Putamen (tissue), 1 donor: ENCODE results near the gene HPRT1.
"Not testable (repeated sequence)": the region's sequence is repeated elsewhere in the genome, so short reads cannot be mapped to it uniquely, and the experiment has no call there.

ENCODE experiments used
- DNase-seq: peaks from one replicate; pipeline ENCODE4 v3.0.0-alpha.2; 2016; ENCODE audit warnings: low spot score

The HPRT1 gene, protein sequence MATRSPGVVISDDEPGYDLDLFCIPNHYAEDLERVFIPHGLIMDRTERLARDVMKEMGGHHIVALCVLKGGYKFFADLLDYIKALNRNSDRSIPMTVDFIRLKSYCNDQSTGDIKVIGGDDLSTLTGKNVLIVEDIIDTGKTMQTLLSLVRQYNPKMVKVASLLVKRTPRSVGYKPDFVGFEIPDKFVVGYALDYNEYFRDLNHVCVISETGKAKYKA

DNA sequence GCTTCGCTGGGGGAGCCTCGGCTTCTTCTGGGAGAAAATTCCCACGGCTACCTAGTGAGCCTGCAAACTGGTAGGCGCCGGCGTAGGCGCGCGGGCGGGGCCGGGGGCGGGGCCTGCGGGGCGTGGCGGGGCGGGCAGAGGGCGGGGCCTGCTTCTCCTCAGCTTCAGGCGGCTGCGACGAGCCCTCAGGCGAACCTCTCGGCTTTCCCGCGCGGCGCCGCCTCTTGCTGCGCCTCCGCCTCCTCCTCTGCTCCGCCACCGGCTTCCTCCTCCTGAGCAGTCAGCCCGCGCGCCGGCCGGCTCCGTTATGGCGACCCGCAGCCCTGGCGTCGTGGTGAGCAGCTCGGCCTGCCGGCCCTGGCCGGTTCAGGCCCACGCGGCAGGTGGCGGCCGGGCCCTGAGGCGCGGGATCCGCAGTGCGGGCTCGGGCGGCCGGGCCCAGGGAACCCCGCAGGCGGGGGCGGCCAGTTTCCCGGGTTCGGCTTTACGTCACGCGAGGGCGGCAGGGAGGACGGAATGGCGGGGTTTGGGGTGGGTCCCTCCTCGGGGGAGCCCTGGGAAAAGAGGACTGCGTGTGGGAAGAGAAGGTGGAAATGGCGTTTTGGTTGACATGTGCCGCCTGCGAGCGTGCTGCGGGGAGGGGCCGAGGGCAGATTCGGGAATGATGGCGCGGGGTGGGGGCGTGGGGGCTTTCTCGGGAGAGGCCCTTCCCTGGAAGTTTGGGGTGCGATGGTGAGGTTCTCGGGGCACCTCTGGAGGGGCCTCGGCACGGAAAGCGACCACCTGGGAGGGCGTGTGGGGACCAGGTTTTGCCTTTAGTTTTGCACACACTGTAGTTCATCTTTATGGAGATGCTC is at the start of gene HPRT1:
HPRT1 (plus strand) TSS at position 161 of the 857 bp plus-strand sequence; CDS start at position 308, 147 bp downstream.
- DNase-seq: peak; percentile 71

DNA sequence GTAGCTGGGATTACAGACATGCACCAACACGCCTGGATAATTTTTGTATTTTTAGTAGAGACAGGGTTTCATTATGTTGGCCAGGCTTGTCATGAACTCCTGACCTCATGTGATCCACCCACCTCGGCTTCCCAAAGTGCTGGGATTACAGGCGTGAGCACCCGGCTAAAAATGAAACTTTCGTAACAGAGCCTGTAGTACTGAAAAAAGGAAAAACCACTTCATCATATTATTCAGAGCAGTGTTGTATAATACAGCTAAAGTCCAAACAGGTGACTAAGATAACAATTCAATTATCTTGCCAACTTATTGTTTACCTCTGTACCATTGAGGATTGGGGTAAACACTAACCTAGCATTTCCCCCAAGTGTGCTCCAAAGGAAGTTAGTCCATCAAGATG is 43.9 kb upstream of the HPRT1 start:
- no peak for DNase-seq

DNA sequence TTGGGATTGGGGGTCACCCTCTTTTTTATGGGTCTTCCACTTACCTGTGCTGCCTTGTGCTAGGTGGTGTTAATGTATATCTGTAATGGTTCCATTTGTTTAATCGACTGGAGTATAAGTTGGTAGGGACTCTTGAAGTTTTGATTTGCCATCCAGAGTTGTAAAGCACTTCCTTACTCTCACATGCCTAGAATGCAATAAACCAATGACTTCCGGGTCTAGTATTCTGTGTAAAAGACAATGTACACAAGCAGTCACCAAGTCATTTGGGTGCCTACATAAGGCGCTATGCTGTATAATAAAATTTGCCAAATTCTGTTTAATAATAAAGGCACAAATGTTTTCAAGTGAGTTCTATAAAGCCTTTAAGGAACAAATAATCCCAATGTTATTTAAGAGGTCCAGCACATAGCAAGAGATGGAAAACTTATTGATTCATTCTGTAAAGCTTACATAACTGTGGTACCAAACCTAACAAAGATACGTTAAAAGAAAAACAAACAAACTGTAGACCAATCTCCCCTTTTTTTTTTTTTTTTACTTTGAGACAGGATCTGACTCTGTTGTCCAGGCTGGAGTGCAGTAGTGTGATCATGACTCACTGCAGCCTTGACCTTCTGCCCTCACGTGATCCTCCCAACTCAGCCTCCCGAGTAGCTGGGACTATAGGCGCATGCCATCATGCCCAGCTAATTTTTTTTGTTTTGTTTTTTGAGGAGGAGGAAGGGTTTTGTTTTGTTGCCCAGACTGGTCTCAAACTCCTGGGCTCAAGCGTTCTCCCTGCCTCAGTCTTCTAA is 41.5 kb upstream of the HPRT1 start:
- no peak for DNase-seq

DNA sequence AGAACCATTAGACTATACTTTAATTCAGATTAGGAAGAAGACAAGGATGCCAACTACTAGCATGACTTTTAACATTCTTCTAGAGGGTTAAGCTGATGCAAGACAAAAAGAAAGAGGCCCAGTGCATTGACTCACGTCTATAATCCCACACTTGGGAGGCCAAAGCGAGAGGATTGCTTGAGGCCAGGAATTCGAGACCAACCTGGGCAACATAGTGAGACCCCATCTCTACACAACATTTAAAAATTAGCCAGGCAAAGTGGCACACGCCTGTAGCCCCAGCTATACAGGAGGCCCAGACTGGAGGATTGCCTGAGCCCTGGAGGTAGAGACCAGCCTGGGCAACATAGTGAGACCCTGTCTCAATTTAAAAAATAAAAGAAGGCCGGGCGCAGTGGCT is 40.2 kb upstream of the HPRT1 start:
- no peak for DNase-seq

DNA sequence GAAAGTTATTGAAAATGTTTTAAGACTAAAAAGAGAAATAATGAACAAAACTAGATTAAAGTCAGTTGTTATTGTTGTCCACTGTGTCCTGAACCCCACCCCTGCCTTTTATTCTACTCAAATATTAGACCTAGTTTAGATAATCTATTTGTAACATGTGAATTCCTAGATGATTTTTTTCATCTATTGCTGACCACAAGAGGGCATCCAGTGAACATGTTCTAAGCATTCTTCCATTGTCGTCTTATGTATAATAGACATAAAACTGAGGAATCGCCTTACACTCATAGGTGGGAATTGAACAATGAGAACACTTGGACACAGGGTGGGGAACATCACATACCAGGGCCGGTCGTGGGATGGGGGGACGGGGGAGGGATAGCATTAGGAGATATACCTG is 36.4 kb upstream of the HPRT1 start:
- no peak for DNase-seq

DNA sequence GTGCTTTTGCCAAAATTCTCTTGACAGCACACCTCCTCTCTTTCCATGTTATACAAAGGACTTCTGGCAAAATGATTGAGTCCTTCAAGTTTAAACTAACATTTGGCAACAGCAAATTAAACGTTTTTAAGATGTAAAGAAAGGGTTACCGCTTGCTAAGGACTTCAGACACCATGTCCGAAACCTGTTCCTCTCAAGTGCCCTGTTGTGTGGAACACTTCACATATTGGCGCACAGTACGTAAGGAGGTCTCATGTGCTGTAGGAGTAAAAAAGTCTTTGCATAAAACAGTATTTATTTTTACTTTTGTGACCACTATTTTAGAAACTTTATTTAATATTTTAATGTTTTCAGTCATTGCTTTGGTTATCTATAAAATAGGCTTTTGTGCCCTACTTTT is 33.7 kb upstream of the HPRT1 start:
- DNase-seq: no peak

DNA sequence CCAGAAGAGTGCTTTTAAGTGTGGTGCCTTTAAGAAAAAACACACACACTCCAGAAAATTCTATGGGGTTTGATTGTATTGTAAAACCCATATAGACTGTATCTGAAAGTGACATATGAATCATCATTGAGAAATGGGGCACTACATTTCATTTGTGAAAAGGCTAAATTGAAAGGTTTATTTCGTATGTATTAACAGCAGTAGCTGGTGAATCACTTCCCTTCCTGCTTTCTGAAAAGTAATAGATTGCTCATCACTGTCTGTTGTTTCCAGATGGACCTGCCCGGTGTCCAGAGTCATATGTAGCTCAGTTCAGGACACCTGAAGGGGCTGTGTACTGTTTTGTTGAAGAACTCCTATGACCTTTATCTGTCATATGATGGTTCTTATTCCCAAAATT is 28.1 kb upstream of the HPRT1 start:
- no peak for DNase-seq

DNA sequence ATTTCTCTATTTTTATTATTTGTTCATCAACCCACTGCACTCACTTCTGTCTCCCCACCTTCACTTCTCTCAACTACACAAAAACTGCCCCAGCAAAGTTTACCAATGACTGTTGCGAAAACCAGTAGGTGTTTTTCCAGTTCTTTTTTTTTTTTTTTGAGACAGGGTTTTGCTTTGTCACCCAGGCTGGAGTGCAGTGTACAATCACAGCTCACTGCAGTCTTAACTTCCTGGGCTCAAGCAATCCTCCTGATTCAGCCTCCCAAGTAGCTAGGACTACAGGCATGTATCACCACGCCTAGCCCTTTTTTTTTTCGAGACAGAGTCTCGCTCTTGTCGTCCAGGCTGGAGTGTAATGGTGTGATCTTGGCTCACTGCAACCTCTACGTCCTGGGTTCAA is 24.1 kb upstream of the HPRT1 start:
- no peak for DNase-seq

DNA sequence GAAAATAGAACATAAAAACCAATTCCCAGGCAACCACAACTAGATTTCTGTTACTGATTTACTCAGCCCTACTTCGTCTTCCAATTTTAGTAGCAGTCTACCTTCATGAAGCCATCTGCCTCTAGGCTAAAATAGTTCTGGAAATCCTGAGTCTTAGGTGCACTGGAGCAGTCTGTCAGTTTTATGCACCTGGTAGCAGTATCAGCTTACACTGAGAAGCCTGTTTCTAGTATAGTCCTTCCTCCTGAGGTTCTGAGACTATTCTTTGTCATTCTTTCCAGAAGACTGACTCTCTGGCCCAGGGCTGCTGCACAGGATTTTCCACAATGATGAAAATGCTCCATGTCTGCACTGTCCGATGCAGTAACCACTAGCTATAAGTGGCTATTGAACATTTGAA is 16.9 kb upstream of the HPRT1 start:
- no peak for DNase-seq

DNA sequence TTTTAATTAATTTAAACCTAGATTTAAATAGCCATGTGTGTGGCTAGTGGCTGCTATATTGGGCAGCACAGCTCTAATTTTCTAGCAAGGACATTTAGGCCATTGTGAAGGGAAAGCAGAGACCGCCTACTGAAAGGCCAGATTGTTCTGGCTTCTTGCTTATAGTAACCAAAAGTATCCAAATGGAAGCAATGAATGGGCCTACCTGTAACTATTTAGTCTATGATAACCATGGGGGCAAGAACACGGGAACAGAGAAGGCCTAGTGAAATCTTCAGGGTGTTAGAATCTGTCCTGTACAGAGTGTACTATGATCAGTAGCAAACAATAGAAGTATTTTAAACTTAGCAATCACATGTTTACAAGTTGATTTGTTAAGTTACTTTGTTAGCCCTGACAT is 16.5 kb upstream of the HPRT1 start:
- DNase-seq: no peak

DNA sequence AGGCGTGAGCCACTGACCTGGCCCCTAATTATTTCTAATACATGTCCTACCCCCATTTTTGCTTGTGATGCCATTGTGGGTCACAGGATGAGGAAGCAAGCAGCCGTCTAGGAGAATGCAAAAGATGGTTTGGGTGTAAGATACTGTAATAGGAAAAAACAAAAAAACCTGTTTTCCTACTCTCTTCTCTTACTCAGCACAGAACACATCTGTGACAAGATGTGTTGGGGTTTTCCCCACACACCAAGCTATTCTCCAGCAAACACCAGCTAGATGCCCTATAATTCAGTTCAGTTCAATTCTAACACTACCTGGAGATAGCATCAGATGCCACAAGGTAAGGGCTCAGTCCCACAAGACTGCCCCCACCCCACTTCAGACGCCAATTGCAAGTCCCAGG is 15.3 kb upstream of the HPRT1 start:
- DNase-seq: no peak

DNA sequence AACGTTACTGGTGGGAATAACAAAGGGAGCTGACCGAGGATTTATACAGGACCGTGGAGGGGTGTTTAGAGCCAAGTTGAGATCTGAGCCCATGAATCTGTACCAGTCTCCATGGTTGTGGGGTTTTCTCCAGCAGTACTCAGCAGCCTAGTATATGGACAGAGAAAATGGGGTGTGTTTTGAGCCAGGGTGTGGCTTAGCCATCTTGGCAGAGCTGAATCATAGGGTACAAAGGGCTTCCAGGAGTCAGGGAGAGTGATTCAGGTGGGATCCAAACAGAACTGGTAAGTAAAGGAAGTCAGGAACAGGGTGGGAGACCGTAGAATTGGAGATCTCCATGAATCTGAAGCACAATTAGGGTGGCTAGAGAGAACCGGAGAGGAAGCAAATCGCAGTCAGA is 7.4 kb upstream of the HPRT1 start:
- DNase-seq: no peak

DNA sequence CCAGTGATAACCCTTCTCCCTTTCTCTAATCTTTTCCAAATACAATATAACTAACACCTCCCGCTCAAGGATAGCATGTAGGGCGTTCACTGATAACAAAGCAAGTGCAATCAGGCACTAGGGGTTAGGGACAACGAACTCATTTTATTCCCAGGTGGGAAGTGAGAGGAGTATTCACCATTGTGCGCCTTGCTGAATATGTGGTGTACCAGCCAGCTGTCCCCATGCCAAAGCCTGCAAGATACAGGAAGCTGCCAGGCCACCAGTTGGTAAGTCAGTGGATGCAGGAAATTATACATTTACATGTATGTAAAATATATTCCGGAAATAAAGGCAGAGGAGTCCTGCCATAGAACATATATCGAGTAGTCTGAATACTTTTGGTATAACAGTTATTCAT is 6.3 kb upstream of the HPRT1 start:
- no peak for DNase-seq

DNA sequence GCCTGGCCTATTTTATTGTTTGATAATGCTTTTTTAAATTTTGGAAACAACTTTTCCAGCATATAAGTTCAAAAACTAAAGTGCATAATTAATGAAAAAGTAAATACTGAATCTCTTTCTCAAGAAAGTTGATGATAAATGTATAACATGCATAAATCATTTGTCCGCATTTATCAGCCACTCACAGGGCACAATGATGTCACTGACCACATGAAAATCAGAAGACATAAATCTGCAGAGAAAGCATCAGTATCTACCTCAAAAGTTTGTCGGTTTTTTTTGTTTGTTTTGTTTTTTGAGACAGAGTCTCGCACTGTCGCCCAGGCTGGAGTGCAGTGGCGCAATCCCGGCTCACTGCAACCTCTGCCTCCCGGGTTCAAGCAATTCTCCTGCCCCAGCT is 5.5 kb upstream of the HPRT1 start:
- DNase-seq: no peak

DNA sequence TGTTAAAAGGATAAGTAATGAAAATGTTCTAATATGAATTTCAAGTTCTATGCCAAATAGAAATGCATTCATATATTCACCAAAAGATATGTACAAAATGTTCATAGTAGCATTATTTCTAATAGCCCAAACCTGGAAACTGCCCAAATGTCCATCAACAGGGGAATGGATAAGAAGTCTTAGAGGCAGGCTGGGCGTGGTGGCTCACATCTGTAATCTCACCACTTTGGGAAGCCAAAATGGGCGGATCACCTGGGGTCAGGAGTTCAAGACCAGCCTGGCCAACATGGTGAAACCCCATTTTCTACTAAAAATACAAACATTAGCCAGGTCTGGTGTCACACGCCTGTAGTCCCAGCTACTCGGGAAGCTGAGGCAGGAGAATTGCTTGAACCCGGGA is 2.3 kb upstream of the HPRT1 start:
- DNase-seq: no peak

DNA sequence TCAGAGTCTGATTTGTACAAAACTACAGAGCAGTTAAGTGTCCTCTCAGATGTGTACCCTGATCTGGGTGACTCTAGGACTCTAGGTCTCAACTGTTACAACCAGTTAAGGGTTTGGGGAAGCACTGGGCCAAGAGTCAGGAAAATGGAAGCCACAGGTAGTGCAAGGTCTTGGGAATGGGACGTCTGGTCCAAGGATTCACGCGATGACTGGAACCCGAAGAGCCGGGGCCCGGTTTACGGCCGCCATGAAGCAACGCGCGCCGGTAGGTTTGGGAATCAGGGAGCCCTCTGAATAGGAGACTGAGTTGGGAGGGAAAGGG is 321 bp upstream of the HPRT1 start:
- DNase-seq: no peak

DNA sequence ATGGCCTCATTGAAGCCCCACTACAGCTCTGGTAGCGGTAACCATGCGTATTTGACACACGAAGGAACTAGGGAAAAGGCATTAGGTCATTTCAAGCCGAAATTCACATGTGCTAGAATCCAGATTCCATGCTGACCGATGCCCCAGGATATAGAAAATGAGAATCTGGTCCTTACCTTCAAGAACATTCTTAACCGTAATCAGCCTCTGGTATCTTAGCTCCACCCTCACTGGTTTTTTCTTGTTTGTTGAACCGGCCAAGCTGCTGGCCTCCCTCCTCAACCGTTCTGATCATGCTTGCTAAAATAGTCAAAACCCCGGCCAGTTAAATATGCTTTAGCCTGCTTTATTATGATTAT is 876 bp downstream of the HPRT1 start:
- DNase-seq: no peak

DNA sequence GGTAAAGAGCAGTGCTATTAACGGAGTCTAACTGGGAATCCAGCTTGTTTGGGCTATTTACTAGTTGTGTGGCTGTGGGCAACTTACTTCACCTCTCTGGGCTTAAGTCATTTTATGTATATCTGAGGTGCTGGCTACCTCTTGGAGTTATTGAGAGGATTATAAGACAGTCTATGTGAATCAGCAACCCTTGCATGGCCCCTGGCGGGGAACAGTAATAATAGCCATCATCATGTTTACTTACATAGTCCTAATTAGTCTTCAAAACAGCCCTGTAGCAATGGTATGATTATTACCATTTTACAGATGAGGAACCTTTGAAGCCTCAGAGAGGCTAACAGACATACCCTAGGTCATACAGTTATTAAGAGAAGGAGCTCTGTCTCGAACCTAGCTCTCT is 1.5 kb downstream of the HPRT1 start:
- DNase-seq: no peak

DNA sequence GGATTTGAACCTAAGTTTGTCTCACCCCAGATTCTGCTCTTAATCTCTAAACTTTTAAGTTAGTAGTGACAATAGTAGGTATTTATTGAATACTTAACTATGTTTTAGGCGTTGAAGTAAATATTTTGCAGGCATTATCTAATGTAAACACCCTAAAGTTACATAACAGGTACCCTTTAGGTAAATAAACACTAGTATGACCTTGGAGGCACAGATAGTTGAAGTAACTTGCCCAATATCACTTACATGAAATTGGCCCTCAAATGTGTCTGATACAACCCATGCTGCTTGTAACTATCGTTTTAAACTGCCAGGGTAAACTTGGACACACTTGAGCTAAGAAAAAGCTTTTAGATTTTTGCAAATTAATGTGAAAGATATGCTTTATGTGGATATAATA is 3.0 kb downstream of the HPRT1 start:
- DNase-seq: no peak

DNA sequence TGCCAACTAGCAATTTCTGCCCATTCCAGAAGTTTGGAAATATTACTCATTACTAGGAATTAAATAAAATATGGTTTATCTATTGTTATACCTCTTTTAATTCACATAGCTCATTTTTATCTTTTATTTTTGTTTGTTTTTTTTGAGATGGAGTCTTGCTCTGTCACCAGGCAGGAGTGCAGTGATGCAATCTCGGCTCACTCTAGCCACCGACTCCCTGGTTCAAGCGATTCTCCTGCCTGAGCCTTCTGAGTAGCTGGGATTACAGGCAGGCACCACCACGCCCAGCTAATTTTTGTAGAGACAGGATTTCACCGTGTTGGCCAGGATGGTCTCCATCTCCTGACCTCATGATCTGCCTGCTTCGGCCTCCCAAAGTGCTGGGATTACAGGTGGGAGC is 4.5 kb downstream of the HPRT1 start:
- not testable (repeated sequence) for DNase-seq

DNA sequence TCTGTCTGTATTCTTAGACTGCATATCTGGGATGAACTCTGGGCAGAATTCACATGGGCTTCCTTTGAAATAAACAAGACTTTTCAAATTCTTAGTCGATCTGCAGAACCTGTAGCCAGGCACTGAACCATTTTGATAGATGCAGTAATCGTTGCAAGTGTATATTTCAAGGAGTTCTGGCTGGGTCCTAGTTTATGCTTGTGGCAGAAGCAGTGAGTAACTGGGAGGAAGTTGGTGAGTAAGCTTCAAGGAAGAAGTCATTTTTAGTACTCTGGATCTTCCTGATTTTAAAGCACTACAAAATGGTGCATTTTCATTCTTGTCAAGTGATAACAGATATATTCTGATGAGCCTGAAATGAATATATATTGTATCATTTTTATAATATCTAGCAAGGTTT is 9.5 kb downstream of the HPRT1 start:
- no peak for DNase-seq

DNA sequence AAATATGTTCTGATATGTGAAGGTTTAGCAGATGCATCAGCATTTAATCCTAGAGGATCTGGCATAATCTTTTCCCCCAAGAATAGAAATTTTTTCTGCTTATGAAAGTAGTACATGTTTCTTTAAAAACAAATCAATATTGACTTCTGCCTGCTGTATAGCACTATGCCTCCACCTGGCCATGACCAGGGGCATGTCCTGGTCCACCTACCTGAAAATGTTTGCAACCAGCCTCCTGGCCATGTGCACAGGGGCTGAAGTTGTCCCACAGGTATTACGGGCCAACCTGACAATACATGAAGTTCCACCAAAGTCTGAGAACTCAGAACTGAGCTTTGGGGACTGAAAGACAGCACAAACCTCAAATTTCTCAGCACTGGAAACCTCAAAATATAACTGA is 10.0 kb downstream of the HPRT1 start:
- DNase-seq: no peak

DNA sequence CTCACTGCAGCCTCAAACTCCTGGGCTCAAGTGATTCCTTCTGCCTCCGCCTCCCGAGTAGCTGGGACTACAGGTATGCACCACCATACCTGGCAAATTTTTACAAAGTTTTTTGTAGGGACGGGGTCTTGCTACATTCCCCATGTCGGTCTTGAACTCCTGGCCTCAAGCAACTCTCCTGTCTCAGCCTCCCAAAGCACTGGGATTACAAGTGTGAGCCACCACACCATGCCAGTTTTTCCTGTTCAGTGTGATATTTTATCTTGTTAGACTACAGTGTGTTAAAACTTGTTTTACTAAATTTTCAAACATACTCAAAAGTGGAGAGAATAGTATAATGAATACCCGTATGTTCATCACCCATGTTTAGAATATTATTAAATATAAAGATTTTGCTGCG is 12.1 kb downstream of the HPRT1 start:
- DNase-seq: no peak
